ENCODE data around the gene DDX27. TPM values are rescaled to one million over a fixed set of nuclear protein-coding genes. Genes with fewer than 3 reads are reported as not detected.
A peak's percentile ranks its signal among the peaks of the same experiment; 100 is the strongest.

DDX27 gene
- total RNA-seq, 2 donors from 2014 or later, result 13.3 to 19.0 TPM

DNA sequence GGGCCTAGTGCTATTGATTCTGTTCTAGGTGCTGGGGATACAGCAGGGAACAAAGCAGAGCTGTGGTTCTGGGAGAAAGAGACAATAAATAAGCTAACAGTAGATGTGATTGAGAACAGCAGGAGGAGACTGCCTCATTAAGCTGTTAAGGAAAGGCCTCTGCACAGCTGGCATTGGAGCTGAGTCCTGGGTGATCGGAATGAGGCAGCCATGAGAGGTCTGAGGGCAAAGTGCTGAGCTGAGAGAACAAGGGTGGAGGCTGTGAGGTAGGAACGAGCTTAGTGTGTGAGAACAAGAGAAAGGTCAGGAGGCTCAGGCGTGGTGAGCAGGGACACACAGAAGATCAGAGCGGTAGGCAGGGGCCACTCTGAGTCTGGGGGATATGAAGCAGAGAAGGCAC is 18.3 kb downstream of the DDX27 start:
- intact Hi-C loops (cut with DNase I), result no loop called here
- no peak for DNase-seq
- no peak for ATAC-seq

DNA sequence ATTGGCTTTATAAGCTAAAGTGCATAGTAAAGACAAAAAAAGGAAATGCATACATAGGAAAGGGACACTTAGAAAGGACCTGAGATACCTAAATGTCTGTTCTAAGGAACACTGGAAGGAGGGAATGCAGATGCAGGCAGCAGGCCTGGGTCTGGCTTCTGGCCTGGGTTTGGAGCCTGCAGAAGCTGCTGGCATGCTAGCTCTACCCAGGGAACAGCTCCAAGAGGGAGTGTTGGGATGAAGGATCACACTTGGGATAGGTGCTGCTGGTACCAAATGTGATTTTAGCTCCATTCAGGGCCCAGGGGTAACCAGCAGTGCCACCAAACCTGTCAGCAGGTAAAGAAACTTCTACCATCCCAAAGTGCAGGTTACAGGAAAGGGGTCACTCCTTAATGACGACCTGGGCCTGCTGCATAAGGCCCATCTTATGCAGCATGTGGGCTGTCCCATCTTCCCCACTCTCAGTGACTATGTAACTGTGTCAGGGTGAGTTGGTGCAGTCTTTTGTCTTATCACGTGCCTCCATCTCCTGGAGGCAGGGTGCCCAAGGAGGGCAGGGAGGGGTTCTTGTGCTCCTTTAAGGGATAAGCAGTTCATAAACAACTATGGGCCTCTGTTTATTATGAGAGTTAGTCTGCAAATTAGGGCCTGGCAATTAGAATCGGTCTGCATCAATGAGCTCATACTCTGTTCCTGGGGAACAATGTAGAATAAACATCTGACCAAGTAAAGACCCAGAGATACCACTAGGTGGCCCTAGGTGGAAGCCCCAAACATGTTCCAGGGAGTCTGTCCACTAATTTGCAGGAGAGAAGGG is 26.9 kb downstream of the DDX27 start:
- ATAC-seq (peak; percentile 60 to 67), DNase-seq (no peak)
- intact Hi-C loops (cut with DNase I), result no loop called here

DNA sequence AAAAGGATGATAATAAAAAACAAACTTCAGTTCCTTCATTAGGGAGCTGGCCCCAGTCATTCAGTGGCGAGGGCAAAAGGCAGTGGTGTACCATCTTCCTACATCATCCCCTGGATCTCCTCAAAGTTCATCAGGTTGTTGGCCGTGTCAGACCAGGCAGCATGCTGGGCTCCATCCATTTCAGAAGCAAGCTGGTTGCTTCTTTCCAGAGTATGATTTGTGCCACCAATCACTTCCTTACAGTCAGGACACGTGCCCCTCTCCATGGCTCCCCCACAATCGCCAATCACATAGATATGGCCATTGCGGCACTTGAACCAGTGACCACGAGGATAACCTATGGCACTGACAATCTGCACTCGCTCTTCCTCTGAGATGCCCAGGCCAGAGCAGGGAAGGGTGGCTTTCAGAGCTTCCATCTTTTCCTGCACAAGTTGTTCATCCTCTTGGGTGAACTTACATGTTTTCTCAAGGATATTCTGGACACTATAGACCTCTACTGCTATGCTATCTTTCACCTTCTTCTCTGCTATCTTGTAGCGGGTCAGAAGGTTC is 28.0 kb downstream of the DDX27 start:
- ATAC-seq (no peak), DNase-seq (no peak)
- intact Hi-C loops (cut with DNase I), result no loop called here

DNA sequence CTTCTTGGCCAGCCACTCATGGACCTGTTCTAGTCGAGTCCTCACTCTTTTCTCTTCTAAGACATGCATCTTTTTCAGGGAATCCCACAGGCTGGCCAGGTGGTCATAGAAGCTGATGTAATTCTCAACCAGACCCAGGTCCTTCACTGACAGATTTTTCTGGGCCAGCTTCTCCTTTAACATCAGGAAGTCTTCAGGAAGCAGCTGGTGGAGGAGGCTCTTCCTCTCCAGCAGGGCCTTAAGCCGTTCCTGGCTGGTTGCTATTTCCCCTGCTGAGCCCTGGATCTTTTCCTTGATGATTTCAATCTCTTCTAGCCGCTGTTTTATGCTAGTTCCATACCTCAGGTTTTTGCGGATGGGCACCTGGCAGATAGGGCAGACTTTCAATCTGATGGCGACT is 28.6 kb downstream of the DDX27 start:
- DNase-seq (no peak), ATAC-seq (peak in 1 of 2 donors; percentile 32)
- intact Hi-C loops (cut with DNase I), result no loop called here

DNA sequence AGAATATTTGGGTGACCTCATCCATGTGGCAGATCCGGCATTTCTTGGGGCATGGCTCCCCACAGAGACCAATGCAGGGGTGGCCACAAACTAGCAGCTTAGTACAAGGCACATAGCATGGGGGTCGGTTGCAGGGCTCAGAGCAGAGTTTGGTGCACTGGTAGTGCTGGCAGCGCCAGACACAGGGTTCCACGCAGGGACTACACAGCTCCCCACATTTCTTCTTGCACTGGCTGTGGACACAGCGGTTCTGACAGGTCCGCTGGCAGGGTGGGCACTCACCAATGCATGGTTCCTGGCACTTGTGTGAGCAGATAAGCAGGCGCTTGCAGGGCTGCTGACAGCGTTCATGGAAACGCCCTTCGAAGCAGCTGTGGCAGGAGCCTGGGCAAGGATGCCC is 29.1 kb downstream of the DDX27 start:
- intact Hi-C loops (cut with DNase I), result no loop called here
- ATAC-seq (no peak), DNase-seq (no peak)

DNA sequence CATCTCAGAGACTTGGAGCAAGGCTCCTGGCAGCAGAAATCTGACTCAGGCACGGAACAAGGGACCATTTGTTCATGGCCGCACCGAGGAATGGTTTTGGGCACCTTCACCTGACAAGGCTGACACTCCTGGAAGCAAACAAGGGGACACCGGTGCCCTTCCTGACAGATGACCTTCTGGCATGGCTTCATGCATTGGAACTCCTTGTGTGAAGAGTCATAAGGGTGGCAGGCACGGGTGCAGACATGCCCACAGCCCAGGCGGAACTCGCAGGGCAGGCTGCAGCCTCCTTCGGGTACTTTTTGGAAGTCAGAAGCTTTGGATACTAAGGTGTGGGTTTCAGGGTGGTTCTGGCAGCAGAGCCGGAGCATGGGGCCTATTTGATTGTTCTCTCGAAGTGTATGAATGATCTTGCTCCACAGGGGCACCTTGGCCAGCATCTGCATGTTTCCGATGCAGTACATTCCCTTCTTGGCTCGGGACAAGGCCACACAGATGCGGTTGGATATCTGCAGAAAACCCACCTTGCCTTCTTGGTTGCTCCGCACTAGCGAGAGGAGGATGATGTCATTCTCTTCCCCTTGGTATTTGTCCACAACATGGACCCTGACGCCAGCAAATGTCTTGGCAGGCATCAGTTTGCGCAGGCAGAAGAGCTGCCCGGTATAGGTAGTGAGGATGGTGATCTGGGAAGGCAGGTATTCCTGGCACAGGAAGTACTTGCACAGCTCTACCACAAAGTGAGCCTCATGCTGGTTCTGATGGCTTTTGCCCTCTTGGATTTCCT is 29.9 kb downstream of the DDX27 start:
- no peak for DNase-seq
- no peak for ATAC-seq
- intact Hi-C loops (cut with DNase I), result no loop called here

DNA sequence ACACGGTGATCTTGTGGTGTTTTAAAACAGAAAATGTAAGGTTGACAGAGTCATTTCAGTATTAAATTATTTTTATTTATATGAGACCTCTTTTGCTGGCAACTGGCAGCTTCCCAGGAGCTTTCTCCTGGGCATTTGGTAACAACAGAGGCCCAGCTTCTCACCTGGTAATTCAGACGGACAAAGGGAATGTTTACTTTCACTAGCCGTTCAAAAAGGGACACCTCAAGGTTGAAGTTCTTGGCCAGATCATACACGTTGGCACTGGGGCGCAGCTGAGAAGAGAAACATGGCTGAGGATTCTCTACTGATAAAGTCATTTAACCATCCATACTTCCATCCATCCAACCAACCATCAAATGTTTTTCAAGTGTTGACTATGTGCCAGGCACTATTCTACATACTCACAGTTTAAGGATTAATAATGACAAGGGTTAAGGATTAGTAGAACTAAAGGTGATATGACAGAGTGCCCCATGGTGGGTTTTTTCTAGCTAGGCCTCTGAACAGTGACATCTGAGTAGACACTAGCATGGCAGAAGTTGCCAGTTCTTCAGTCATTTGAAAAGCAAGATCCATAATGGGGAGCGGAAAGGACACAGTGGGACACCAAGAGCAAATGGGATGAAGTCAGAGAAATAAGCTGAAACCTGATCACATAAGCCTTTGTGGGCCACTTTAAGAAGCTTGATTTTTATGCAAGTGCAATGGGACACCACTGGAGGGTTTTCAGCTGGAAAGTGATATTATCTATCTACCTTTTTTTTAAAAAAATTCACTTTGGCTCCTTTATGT is 33.5 kb downstream of the DDX27 start:
- DNase-seq (no peak), ATAC-seq (no peak)
- intact Hi-C loops (cut with DNase I), result no loop called here

DNA sequence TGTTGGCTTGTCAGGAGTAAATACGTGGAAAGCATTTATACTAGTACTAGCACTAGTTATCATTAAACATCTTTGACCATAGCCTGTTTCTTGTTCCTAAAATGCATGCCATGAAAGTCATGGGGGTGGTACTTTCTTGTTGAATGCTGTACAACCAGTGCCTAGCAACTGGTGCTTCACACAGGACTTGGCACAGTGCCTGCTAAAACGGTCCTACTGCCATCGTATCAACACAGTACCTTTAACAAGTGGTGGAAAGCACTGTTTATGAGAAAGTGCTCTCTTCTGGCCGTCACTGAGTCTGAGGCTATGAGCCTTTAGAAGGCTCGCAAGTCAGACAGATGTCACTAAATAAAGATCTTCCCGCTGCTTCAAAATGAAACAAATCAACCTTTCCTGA is 37.0 kb downstream of the DDX27 start:
- ATAC-seq (no peak), DNase-seq (no peak)
- intact Hi-C loops (cut with DNase I), result no loop called here

DNA sequence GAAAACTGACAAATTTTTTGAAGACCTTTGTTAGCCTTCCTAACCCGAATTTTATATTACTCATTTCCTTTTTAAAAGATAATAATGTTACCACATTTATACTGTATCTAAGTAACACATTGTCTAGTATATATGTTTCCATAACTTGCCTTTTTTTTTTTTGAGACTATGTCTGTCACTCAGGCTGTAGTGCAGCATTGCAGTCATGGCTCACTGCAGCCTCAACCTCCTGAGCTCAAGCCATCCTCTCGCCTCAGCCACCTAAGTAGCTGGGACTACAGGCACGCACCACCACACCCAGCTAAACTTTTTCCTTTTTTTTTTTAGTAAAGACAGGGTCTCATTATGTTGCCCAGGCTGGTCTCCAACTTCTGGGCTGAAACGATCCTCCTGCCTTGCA is 40.1 kb downstream of the DDX27 start:
- no peak for DNase-seq
- intact Hi-C loops (cut with DNase I), result no loop called here
- ATAC-seq, result no peak

DNA sequence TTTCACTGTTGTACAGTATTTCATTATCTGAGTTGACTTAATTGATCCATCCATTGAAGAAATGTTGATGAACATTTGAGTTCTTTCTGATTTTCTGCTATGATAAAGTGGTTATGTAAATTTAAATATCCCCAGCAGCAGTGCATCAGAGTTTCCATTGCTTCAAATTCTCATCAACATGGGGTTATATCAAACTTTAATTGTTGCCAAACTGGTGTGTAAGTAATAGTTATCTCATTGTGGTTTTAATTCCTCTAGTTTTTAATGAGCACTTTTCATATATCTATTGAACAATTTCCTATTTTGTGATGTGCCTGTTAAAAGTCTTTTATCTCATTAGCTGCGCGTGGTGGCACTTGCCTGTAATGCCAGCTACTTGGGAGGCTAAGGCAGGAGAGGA is 40.6 kb downstream of the DDX27 start:
- no peak for ATAC-seq
- DNase-seq, result no peak
- intact Hi-C loops (cut with DNase I), result no loop called here

DNA sequence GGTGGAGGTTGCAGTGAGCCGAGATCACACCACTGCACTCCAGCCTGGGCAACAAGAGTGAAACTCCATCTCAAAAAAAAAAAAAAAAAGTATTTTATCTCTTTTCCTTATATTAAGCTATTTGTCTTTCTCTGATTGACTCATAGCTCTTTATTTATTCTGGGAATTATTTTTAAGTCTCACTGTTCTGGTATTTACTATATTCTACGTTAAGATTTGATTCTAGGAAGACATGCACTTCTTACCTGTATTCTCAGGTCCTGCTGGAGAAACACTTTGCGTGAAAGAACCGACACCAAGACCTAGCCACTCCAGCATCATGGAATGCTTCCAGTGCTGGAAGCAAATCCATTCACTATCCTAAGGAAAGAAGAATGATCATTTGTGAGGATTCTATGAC is 41.0 kb downstream of the DDX27 start:
- intact Hi-C loops (cut with DNase I), result no loop called here
- ATAC-seq (no peak), DNase-seq (no peak)

DNA sequence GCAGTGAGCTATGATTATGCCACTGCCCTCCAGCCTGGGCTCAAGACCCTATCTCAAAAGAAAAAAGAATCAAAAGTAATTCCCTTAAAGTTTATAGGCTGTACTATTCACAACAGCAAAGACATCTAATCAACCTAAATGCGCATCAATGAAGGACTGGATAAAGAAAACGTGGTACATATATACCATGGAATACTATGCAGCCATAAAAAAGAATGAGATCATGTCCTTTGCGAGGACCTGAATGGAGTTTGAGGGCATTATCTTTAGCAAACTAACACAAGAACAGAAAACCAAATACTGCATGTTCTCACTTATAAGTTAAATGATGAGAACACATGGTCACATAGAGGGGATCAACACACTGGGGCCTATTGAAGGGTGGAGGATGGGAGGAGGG is 42.0 kb downstream of the DDX27 start:
- intact Hi-C loops (cut with DNase I), result no loop called here
- DNase-seq (no peak), ATAC-seq (no peak)

DNA sequence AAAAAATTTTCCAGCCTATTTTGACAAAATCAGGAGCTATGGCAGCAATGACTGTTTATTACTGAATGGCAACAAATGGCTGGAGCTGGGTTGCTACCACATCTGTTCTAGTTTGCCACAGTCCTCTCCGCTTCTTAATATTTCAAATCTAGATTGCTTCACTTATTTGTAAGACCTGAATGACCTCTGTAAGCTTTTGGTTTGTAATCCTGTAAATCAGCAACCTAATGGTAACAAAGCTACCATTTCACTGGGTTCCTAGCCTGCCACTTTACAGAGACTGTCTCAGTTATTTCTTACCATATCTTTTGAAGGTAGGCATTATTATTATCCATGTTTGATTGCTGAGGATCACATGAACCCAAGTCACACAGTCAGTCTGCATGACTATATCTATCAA is 43.2 kb downstream of the DDX27 start:
- intact Hi-C loops (cut with DNase I), result no loop called here
- DNase-seq (no peak), ATAC-seq (no peak)

DNA sequence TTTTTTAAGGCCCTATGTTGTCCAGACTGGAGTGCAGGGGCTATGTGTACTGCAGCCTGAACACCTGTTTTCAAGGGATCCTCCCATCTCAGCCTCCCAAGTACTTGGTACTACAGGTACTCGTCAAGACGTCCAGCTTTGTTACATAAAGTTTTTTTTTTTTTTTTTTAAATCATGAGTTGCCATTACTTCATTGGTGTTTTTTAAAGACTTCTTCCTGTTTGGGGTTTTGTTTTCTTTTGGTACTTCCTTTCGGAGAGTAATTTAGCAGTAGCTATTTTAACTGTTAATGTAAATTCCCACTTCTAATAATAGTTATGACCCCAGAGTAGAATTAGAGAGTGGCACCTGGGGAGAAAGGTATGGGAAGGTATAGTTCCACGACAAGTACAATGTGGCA is 48.1 kb downstream of the DDX27 start:
- intact Hi-C loops (cut with DNase I), result no loop called here
- no peak for ATAC-seq
- no peak for DNase-seq

DNA sequence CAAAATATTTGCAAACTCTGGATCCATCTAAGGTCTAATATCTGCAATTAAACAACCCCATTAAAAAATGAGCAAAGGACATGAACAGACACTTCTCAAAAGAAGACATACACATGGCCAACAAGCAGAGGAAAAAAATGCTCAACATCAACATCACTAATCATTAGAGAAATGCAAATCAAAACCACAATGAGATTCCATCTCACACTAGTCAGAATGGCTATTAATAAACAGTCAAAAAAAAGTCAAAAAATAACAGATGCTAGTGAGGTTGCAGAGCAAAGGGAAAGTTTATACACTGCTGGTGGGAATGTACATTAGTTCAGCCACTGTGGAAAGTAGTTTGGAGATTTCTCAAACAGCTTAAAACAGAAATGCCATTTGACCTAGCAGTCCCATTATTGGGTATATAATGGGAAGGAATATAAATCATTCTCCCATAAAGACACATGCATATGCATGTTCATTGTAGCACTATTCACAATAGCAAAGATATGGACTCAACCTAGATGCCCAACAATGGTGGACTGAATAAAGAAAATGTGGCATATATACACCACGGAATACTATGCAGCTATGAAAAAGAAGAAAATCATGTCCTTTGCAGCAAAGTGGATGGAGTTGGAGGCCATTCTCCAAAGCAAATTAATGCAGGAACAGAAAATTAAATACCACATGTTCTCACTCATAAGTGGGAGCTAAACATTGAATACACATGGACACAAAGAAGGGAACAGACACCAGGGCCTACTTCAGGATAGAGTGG is 49.6 kb downstream of the DDX27 start:
- intact Hi-C loops (cut with DNase I), result no loop called here
- ATAC-seq, result no peak

DNA sequence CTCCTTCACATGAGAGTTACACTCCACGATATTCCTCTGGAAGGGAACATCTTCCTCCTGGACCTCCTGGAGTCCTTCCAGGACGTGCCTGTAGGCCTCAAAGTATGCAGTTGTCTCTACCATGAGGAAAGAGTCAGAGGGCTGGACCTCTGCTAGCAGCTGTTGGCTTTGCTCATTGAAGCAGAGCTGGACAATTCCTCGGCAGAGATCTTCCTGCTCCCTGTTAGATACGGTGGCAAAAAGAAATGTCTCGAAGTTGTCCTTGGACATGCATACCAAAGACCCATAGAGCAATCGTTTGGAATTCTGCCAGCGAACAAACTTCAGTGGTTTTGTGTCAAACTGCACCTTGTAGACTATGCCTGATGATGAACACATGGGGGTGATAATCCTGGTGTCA is 51.0 kb downstream of the DDX27 start:
- intact Hi-C loops (cut with DNase I), result no loop called here
- DNase-seq (no peak), ATAC-seq (peak in 1 of 2 donors; percentile 23)

More for the DNA sequence above, 49.6 kb downstream of the DDX27 start:
- DNase-seq, result no peak

DNA sequence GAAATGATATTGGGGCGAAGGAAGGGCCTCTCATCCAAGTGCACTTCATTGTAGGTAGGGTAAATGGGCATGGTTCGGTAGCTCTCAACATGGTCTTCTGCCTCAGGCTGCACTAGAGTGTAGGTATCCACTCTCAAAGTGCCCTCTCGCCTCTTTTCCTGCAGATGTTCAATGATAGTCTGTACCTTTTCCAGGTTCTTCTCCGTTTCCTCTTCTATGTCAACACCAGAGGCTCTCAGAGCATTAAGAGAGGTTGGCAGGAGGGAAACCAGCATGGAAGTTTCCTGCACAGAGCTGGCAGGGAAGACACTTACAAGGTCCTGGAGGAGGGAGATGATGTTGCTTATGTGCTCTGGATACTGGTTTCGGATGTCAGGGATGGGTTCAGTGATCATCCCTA is 51.5 kb downstream of the DDX27 start:
- intact Hi-C loops (cut with DNase I), result no loop called here
- ATAC-seq (no peak), DNase-seq (no peak)

DNA sequence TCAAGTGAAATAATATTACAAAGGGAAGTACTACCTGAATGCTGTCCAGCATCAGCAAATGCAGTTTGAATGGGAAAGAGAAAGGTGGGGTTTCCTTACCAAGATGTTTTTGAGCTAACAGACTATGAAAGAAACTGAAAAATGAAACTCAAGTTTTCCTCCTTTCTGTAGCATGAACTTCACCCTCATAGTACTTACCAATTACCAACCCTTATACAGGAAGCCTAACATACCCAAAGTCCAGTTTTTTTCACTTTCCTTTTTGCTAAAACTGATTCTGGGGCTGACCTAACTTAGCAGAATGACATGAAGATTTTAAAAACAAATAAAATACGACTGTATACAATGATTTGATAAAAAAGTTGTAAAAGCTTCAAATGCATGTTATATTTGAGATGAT is 53.4 kb downstream of the DDX27 start:
- ATAC-seq (no peak), DNase-seq (no peak)
- intact Hi-C loops (cut with DNase I), result no loop called here

DNA sequence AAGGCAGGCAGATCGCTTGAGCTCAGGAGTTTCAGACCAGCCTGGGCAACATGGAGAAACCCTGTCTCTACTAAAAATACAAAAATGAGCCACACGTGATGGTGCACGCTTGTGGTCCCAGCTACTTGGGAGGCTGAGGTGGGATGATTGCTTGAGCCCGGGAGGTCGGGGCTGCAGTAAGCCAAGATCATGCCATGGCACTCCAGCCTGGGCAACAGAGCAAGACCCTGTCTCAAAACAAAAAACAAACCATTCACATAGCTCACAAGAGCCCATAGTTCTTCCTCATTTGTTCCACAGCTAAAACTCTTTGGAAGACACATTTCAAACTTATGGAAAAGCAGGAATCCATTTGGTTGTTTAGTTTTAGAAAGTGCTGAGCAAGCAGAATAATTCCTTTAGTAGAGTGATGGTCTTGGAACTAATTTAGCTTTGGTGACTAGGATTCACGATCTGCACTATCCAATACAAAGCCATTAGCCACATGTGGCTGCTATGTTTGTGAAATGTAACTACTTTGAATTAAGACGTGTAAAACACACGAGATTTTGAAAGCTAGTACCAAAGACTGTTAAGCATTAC is 54.6 kb downstream of the DDX27 start:
- intact Hi-C loops (cut with DNase I), result no loop called here
- no peak for DNase-seq
- ATAC-seq, result no peak

Data from left cardiac atrium (tissue), 4 donors.